GM21381 (cell line): ENCODE data around the gene GPC2.
A peak's percentile ranks its signal among the peaks of the same experiment; 100 is the strongest.
"Not testable (repeated sequence)": the region's sequence is repeated elsewhere in the genome, so short reads cannot be mapped to it uniquely, and the experiment has no call there.

ENCODE experiments used
- ATAC-seq: cut with Tn5 transposase; IDR thresholded peaks from one replicate; pipeline ENCODE4 v1.9.1; 2021; ENCODE audit warnings: mild to moderate bottlenecking, moderate library complexity; ENCODE audit not compliant: unreplicated experiment

The GPC2 gene, protein sequence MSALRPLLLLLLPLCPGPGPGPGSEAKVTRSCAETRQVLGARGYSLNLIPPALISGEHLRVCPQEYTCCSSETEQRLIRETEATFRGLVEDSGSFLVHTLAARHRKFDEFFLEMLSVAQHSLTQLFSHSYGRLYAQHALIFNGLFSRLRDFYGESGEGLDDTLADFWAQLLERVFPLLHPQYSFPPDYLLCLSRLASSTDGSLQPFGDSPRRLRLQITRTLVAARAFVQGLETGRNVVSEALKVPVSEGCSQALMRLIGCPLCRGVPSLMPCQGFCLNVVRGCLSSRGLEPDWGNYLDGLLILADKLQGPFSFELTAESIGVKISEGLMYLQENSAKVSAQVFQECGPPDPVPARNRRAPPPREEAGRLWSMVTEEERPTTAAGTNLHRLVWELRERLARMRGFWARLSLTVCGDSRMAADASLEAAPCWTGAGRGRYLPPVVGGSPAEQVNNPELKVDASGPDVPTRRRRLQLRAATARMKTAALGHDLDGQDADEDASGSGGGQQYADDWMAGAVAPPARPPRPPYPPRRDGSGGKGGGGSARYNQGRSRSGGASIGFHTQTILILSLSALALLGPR

GRCh38 chr7:100177045-100178001 lies at the start of gene GPC2, which contains the start of gene STAG3:
GPC2 (minus strand) TSS chr7:100177381; CDS start chr7:100177199, 182 bp downstream.
STAG3 (plus strand) TSS chr7:100177918; CDS start chr7:100180557, 2,639 bp downstream.
- ATAC-seq, result peak; percentile 88

DNA sequence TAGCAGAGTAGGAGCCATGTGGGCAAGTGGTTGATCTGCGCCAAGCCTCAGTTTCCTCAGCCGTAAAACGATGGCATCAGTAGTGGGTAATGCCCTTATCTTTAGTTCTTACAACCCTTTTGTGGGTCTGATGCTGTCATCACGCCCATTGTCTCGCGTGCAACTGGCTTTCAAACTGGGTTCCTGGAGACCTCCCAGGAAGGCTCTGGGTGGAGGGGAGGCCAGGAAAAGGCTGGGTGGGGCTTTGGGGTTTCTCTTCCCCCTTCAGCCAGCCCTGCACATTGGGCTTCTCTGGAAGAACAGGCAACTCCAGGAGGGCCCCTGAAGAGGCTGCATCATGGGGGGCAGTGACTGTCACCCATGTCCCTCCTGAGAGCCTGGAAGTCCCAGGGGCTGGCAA lies 47.7 kb upstream of the GPC2 start:
- ATAC-seq, result not testable (repeated sequence)

GRCh38 chr7:100223376-100223927 lies 46.3 kb upstream of the GPC2 start:
- not testable (repeated sequence) for ATAC-seq

GRCh38 chr7:100222445-100223132 lies 45.4 kb upstream of the GPC2 start:
- no peak for ATAC-seq

- ATAC-seq, result no peak
Measured at GRCh38 chr7:100221767-100222444, 44.7 kb upstream of the GPC2 start.

DNA sequence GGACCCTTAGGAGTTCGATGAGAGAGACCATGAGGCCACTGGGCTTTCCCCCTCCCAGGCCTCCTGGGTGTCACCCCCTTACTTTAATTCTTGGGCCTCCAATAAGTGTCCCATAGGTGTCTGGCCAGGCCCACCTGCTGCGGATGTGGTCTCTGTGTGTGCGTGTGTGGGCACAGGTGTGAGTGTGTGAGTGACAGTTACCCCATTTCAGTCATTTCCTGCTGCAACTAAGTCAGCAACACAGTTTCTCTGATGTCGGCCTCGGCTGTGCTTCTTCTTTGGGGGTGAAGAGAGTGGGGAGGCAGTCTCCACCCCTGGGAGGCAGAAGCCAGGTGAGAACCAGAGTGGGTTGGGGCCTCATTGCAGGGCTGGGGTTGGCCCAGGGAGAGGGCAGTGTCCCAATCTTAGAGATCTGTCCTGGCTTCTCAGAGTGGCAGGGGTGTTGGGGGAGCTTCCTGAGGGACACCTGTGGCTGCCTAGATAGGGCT lies 44.1 kb upstream of the GPC2 start:
- ATAC-seq, result peak; percentile 45

GRCh38 chr7:100220586-100221230 lies 43.5 kb upstream of the GPC2 start:
- no peak for ATAC-seq

DNA sequence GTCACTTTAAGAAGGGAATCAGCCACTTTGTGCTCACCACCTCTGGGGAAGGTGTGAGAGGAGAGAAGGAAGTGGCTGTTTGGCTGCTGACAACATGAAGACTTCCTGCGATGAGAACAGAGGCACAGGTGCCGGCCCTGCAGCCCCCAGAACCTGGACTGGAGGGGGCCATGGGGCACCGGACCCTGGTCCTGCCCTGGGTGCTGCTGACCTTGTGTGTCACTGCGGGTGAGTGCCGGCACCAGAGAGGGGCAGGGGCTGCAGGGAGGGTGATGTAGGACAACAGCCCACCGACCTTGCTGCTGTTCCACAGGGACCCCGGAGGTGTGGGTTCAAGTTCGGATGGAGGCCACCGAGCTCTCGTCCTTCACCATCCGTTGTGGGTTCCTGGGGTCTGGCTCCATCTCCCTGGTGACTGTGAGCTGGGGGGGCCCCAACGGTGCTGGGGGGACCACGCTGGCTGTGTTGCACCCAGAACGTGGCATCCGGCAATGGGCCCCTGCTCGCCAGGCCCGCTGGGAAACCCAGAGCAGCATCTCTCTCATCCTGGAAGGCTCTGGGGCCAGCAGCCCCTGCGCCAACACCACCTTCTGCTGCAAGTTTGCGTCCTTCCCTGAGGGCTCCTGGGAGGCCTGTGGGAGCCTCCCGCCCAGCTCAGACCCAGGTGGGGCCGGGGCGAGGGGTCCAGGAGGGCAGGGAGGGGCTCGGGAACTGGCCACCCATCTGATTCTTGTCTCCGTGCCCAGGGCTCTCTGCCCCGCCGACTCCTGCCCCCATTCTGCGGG lies 42.8 kb upstream of the GPC2 start, which contains the start of gene PVRIG:
PVRIG (plus strand) TSS at position 149 of the 785 bp plus-strand sequence; CDS start at position 171, 22 bp downstream.
- ATAC-seq, result not testable (repeated sequence)

DNA sequence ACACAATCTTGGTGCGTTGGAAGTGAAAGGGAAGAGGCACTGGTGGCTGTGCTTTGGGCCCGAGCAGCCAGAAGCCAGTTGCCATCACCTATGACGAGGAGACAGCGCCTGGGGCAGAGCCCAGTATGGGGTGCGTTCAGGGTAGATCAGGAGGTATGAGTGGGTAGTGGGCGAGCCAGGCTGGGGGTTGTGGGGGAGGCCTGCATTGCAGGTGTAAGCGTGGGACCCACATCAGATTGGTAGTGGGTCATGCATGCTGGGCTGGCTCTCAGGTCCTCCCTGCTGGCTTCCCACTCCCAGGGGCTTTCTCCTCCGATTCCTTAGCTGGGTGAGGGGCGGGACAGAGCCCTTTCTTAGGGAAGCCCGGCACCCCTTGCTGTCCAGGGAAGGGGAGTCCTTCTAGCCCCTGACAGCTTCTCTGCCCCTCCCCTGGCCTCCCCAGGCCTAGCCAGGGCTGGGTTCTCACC lies 42.1 kb upstream of the GPC2 start:
- no peak for ATAC-seq

- peak; percentile 18 for ATAC-seq
Measured at GRCh38 chr7:100217934-100218333, 40.8 kb upstream of the GPC2 start.

DNA sequence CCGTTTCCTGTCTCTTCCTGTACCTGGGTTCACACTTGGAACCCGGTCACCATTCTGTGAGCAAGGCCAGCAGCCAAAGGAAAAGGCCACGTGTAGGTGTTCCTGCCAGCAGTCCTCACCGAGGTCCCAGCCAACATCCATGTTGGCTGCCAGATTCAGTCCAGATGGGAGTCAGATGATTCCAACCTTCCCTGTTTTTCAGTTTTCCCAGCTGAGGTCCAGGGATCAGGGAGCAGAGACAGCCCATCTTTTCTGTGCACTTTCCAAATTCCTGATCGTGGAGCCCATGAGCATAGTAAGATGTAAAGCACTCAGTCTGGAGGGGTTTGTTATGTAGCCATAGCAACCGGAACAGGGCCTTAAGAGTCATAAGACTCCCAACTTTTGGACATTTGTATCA lies 38.7 kb upstream of the GPC2 start:
- no peak for ATAC-seq

DNA sequence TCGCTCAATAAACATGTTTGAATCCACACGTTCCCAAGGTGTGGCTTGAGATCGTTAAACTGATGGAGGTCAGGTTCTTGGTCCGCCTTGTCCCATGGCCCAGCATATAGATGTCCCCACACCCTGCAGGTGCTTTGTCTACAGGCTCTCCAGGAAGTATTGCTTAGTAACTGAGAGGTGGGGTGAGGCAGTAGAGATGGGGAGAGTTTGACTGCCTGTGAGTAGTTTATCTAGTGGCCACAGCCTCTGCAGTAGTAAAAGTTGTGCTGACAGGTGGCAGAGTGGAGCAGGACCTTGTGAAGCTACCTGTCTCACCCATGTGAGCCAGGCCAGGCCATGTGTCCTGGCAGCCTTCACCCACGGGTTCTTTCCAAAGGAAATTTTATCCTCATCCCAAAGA lies 37.2 kb upstream of the GPC2 start:
- ATAC-seq, result not testable (repeated sequence)

- no peak for ATAC-seq
Measured at GRCh38 chr7:100213672-100214071, 36.5 kb upstream of the GPC2 start.

DNA sequence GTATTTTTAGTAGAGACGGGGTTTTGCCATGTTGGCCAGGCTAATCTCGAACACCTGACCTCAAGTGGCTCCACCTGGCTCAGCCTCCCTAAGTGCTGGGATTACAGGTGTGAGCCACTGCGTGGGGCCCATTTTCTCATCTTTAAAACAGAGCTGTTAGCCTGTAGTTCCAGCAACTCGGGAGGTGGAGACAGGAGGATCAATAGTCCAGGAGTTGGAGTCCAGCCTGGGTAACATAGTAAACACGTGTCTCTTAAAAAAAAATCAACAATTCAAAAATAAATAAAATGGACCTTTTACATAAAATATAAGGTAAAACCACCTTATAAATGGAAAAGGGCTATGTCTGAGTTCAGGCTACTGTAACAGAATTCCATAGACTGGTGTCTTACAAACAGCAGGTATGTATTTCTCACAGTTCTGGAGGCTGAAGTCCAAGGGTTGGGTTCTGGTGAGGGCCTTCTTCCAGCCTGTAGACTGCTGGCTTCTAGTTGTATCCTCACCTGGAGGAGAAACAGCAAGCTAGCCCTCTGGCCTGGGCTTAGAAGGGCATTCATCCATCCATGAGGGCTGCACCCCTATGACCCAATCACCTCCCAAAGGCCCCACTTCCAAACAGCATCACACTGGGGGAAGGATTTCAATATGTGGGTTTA lies 35.6 kb upstream of the GPC2 start:
- ATAC-seq, result no peak

- no peak for ATAC-seq
Measured at GRCh38 chr7:100211342-100211780, 34.2 kb upstream of the GPC2 start.

- ATAC-seq, result no peak
Measured at GRCh38 chr7:100210805-100211204, 33.6 kb upstream of the GPC2 start.

DNA sequence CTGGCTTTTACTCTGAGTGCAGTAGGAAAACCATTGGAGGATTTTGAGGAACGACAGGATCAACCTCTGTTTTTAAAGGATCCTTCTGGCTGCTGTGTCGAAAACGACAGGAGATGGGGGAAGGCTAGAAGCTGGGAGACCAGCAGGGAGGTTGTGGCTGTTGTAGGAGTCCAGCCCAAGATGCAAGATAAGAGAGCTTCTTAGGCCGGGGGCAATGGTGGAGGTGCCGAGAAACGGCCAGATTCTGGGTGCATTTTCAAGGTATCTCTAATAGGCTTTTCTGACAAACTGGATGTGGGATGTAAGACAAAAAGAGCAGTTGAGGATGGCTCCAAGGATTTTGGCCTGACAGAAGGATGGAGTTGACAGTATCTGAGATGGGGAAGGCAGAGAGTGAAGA lies 32.3 kb upstream of the GPC2 start:
- no peak for ATAC-seq
